Neural cell (in vitro differentiated cells): Measurements from ENCODE around the gene KCNQ2. TPM values are rescaled to one million over a fixed set of nuclear protein-coding genes. Genes with fewer than 3 reads are reported as not detected.

Experiments used
- H2AFZ ChIP-seq: fragments of 200-600, 300-800 bp; sonication (generic), shearing (Covaris generic); 2 replicates; pipeline ENCODE4 v1.6.0; 2014; ENCODE audit warnings: low read depth, mild to moderate bottlenecking, antibody characterized with exemption, low read length, moderate library complexity
- H3F3A ChIP-seq: fragments of 200-600 bp; shearing (Covaris generic); 2 replicates; pipeline ENCODE4 v1.6.1; 2016; ENCODE audit warnings: mild to moderate bottlenecking, moderate library complexity, mixed read lengths, antibody characterized with exemption, low read length; ENCODE audit not compliant: insufficient read depth, poor library complexity, severe bottlenecking
- H3K27ac ChIP-seq: fragments of 200-600, 300-800 bp; sonication (generic), shearing (Covaris generic); 2 replicates; pipeline ENCODE4 v1.5.1; 2014; ENCODE audit warnings: mild to moderate bottlenecking, low read length, moderate library complexity
- H3K27me3 ChIP-seq: fragments of 300-800, 200-600 bp; sonication (generic), shearing (Covaris generic); 2 replicates; pipeline ENCODE4 v1.6.0; 2014; ENCODE audit warnings: mild to moderate bottlenecking, low read depth, low read length, moderate library complexity; ENCODE audit not compliant: insufficient read depth
- H3K36me3 ChIP-seq: fragments of 300-800, 200-600 bp; sonication (generic), shearing (Covaris generic); 2 replicates; pipeline ENCODE4 v1.5.1; 2014; ENCODE audit warnings: mild to moderate bottlenecking, antibody characterized with exemption, low read length, moderate library complexity; ENCODE audit not compliant: insufficient read depth
- H3K4me2 ChIP-seq: fragments of 300-800, 200-600 bp; sonication (generic), shearing (Covaris generic); 2 replicates; pipeline ENCODE4 v1.6.0; 2014; ENCODE audit warnings: mild to moderate bottlenecking, low read length
- H3K4me3 ChIP-seq: fragments of 300-800, 200-600 bp; sonication (generic), shearing (Covaris generic); 2 replicates; pipeline ENCODE4 v1.5.1; 2014; ENCODE audit warnings: mild to moderate bottlenecking, low read length, moderate library complexity
- H3K79me2 ChIP-seq: fragments of 200-600 bp; shearing (Covaris generic); replicated peaks from 2 replicates; pipeline ENCODE4 v1.6.0; 2014; ENCODE audit warnings: mild to moderate bottlenecking, low read length, moderate library complexity; ENCODE audit not compliant: insufficient read depth
- H3K9ac ChIP-seq: fragments of 300-800, 200-600 bp; sonication (generic), shearing (Covaris generic); 2 replicates; pipeline ENCODE4 v1.6.1; 2016; ENCODE audit warnings: mild to moderate bottlenecking, low read length, mixed read lengths
- H3K9me2 ChIP-seq: fragments of 200-600 bp; shearing (Covaris generic); 2 replicates; pipeline ENCODE4 v1.6.1; 2016; ENCODE audit warnings: mild to moderate bottlenecking, low read length, mixed read lengths; ENCODE audit not compliant: insufficient read depth
- H3K9me3 ChIP-seq: fragments of 200-600, 300-800 bp; sonication (generic), shearing (Covaris generic); 2 replicates; pipeline ENCODE4 v1.6.1; 2016; ENCODE audit warnings: mild to moderate bottlenecking, mixed run types, low read length, moderate library complexity, mixed read lengths
- H4K20me1 ChIP-seq: fragments of 200-600 bp; shearing (Covaris generic); 2 replicates; pipeline ENCODE4 v1.6.1; 2016; ENCODE audit warnings: mild to moderate bottlenecking, mixed run types; ENCODE audit not compliant: insufficient read depth
- CTCF ChIP-seq: fragments of 450-650 bp; IDR thresholded peaks from 2 replicates; pipeline ENCODE4 v1.5.1; 2014; ENCODE audit warnings: antibody characterized with exemption, mild to moderate bottlenecking, moderate library complexity; ENCODE audit not compliant: poor library complexity, severe bottlenecking
- EP300 ChIP-seq: fragments of 450-650 bp; conservative IDR thresholded peaks from 2 replicates; pipeline ENCODE4 v1.6.1; 2014; ENCODE audit warnings: antibody characterized with exemption, mild to moderate bottlenecking, moderate library complexity; ENCODE audit not compliant: poor library complexity, severe bottlenecking
- EZH2 ChIP-seq: fragments of 200-600, 300-800 bp; shearing (Covaris generic), sonication (generic); IDR thresholded peaks from 2 replicates; pipeline ENCODE4 v1.6.1; 2014; ENCODE audit warnings: antibody characterized with exemption, low read length, borderline replicate concordance, mild to moderate bottlenecking; ENCODE audit not compliant: insufficient read depth, poor library complexity, severe bottlenecking
- MXI1 ChIP-seq: fragments of 450-650 bp; conservative IDR thresholded peaks from 2 replicates; pipeline ENCODE4 v1.6.1; 2014; ENCODE audit warnings: antibody characterized with exemption, mild to moderate bottlenecking; ENCODE audit not compliant: poor library complexity, severe bottlenecking
- POLR2AphosphoS5 ChIP-seq: IDR thresholded peaks from 2 replicates; pipeline ENCODE4 v1.6.1; 2012
- RAD21 ChIP-seq: fragments of 450-650 bp; conservative IDR thresholded peaks from 2 replicates; pipeline ENCODE4 v1.6.1; 2014; ENCODE audit warnings: antibody characterized with exemption, mild to moderate bottlenecking, moderate library complexity
- REST ChIP-seq: IDR thresholded peaks from 2 replicates; pipeline ENCODE4 v1.6.1; 2012; ENCODE audit warnings: borderline replicate concordance
- SMC3 ChIP-seq: fragments of 450-650 bp; conservative IDR thresholded peaks from 2 replicates; pipeline ENCODE4 v1.6.1; 2014; ENCODE audit warnings: antibody characterized with exemption, mild to moderate bottlenecking, moderate library complexity; ENCODE audit not compliant: poor library complexity
- TAF1 ChIP-seq: IDR thresholded peaks from 2 replicates; pipeline ENCODE4 v1.6.1; 2012; ENCODE audit warnings: low read depth
- polyA plus RNA-seq: library from polyadenylated mRNA; depleted of rRNA; stranded (reverse); fragments of >200 nt; gene quantifications from 2 replicates; pipeline ENCODE4 v1.2.3, GENCODE V29; 2014

Gene KCNQ2
- polyA plus RNA-seq, 1 donor from 2014 or later: 84.7 TPM

GRCh38 chr20:63369724-63370617 is 102.5 kb downstream of the KCNQ2 start:
- Histone ChIP-seq H3K27me3 (no peaks in the 10 kb centered on the region), H3K9ac (no peak overlapping the region), H3K79me2 (no peaks in the 10 kb centered on the region), H3K4me3 (no peak overlapping the region), H3K27ac (no peak overlapping the region), H4K20me1 (no peaks in the 10 kb centered on the region), H3K36me3 (no peaks in the 10 kb centered on the region), H2AFZ (no peak overlapping the region), H3K9me2 (no peaks in the 10 kb centered on the region), H3K4me2 (no peak overlapping the region), H3K9me3 (no peaks in the 10 kb centered on the region), H3F3A (no peaks in the 10 kb centered on the region)
- TF ChIP-seq SMC3 (no peak), POLR2AphosphoS5 (no peak), CTCF (no peak), REST (no peak), MXI1 (no peak), TAF1 (no peak), EZH2 (no peak), EP300 (no peak), RAD21 (no peak)

- no peak overlapping the region for H2AFZ ChIP-seq
- no peaks in the 10 kb centered on the region for H4K20me1 ChIP-seq
- no peak for TF ChIP-seq EP300
- TF ChIP-seq TAF1: no peak
- no peak overlapping the region for H3K4me3 ChIP-seq
- no peak overlapping the region for H3K9ac ChIP-seq
- H3K4me2 ChIP-seq: no peak overlapping the region
- no peaks in the 10 kb centered on the region for H3K36me3 ChIP-seq
- H3K79me2 ChIP-seq: no peaks in the 10 kb centered on the region
- H3F3A ChIP-seq: no peaks in the 10 kb centered on the region
- H3K27ac ChIP-seq: no peak overlapping the region
- H3K9me2 ChIP-seq: no peaks in the 10 kb centered on the region
- no peaks in the 10 kb centered on the region for H3K27me3 ChIP-seq
- H3K9me3 ChIP-seq: no peaks in the 10 kb centered on the region
These were observed 103.4 kb downstream of the KCNQ2 start for GRCh38 chr20:63369024-63369530.
